GM21528 (cell line): Measurements from ENCODE around the gene ENPP4.
"Not testable (repeated sequence)": the region's sequence is repeated elsewhere in the genome, so short reads cannot be mapped to it uniquely, and the experiment has no call there.

Experiments used
- ATAC-seq: cut with Tn5 transposase; IDR thresholded peaks from one replicate; pipeline ENCODE4 v1.9.1; 2021; ENCODE audit warnings: mild to moderate bottlenecking, moderate library complexity; ENCODE audit not compliant: unreplicated experiment, low FRiP score

The ENPP4 gene

GRCh38 chr6:46129291-46129628, 529 bp upstream of the ENPP4 start:
- ATAC-seq, result peak; percentile 36

GRCh38 chr6:46130666-46131065, 877 bp downstream of the ENPP4 start:
- no peak for ATAC-seq

GRCh38 chr6:46131291-46131690, 1.5 kb downstream of the ENPP4 start:
- ATAC-seq, result not testable (repeated sequence)

GRCh38 chr6:46134216-46134615, 4.4 kb downstream of the ENPP4 start:
- no peak for ATAC-seq

GRCh38 chr6:46135176-46135575, 5.4 kb downstream of the ENPP4 start:
- no peak for ATAC-seq

GRCh38 chr6:46136831-46137230, 7.0 kb downstream of the ENPP4 start:
- ATAC-seq, result no peak

- no peak for ATAC-seq
Observed at GRCh38 chr6:46137387-46137786, 7.6 kb downstream of the ENPP4 start.

- ATAC-seq, result peak; percentile 93
Observed at GRCh38 chr6:46138281-46138680, 8.5 kb downstream of the ENPP4 start.

- ATAC-seq, result no peak
Observed at GRCh38 chr6:46144270-46144669, 14.5 kb downstream of the ENPP4 start.

GRCh38 chr6:46149066-46149465, 19.3 kb downstream of the ENPP4 start:
- ATAC-seq, result not testable (repeated sequence)

- no peak for ATAC-seq
Observed at GRCh38 chr6:46156701-46157100, 26.9 kb downstream of the ENPP4 start.

- ATAC-seq, result no peak
Observed at GRCh38 chr6:46159229-46159628, 29.4 kb downstream of the ENPP4 start.

GRCh38 chr6:46160102-46160501, 30.3 kb downstream of the ENPP4 start:
- ATAC-seq, result no peak

GRCh38 chr6:46170357-46171289, 40.8 kb downstream of the ENPP4 start, which contains the start of gene ENPP5:
Gene ENPP5 (minus strand): TSS chr6:46170980. CDS start chr6:46168262, 2,718 bp downstream.
- peak; percentile 89 for ATAC-seq

GRCh38 chr6:46172176-46172575, 42.4 kb downstream of the ENPP4 start:
- ATAC-seq, result no peak

GRCh38 chr6:46174904-46175303, 45.1 kb downstream of the ENPP4 start:
- ATAC-seq, result no peak

- ATAC-seq, result peak; percentile 73
Observed at GRCh38 chr6:46175446-46175845, 45.7 kb downstream of the ENPP4 start.

- peak; percentile 55 for ATAC-seq
Observed at GRCh38 chr6:46175976-46176375, 46.2 kb downstream of the ENPP4 start.

- no peak for ATAC-seq
Observed at GRCh38 chr6:46184114-46184513, 54.3 kb downstream of the ENPP4 start.

- ATAC-seq, result no peak
Observed at GRCh38 chr6:46186583-46186982, 56.8 kb downstream of the ENPP4 start.

- no peak for ATAC-seq
Observed at GRCh38 chr6:46189726-46190125, 59.9 kb downstream of the ENPP4 start.

- ATAC-seq, result no peak
Observed at GRCh38 chr6:46190889-46191288, 61.1 kb downstream of the ENPP4 start.
